Fibroblast of the aortic adventitia (primary cell): ENCODE data around the gene IVL. TPM values are rescaled to one million over a fixed set of nuclear protein-coding genes. Genes with fewer than 3 reads are reported as not detected.
A peak's percentile ranks its signal among the peaks of the same experiment; 100 is the strongest.

Source experiments
- DNase-seq: peaks from one replicate; pipeline ENCODE4 v3.0.0-alpha.2; 2010; ENCODE audit warnings: low read depth
- H3K4me3 ChIP-seq: 2 replicates; pipeline ENCODE4 v1.5.1; 2011; ENCODE audit warnings: low read depth, mild to moderate bottlenecking, control low read depth, low read length, moderate library complexity
- total RNA-seq: library from RNA; depleted of rRNA; stranded (reverse); fragments of >200 nt; gene quantifications from 2 replicates; pipeline ENCODE4 v1.2.3, GENCODE V29; 2012; ENCODE audit warnings: low replicate concordance
- TF ChIP-seq, protein P1 (sequence below): IDR thresholded peaks from 2 replicates; pipeline ENCODE4 v1.5.1; 2011; ENCODE audit warnings: mild to moderate bottlenecking, low read length, control low read depth, inconsistent platforms; ENCODE audit not compliant: insufficient read depth

The IVL gene
- total RNA-seq, 1 donor: not detected

DNA sequence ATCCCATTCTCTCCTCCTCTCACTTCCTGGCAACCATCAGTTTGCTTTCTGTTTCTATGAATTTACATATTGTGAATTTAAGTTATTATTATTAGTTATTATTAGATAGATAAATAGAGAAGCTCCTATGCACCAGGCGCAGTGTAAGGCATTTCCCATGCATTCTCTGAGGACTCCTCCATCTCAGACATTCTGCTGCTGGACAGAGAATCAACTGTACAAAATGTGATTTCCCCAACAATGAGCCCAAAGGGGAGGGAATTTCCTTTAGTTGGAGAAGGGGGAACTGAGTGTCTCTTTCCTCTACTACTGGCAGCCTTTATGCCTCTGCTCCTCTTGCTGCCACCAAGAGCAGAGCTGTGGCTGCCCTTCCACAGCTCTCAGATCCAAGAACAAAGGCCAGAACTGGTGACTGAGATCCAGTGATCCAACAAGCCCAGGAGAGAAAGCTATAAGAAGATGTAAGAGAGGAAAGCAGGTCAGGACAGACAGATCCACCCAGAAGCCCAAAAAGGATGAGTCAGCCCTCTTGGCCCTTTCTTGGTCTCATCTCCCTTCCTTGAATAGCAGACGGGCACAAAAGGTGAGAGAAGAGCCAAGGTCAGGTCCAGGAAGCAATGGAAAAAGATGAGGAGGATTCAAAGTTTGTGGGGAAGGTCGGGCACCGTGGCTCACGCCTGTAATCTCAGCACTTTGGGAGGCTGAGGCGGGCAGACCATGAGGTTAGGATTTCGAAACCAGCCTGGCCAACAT lies 3.5 kb upstream of the IVL start:
- H3K4me3 ChIP-seq: no peak overlapping the region
- TF ChIP-seq, protein P1, sequence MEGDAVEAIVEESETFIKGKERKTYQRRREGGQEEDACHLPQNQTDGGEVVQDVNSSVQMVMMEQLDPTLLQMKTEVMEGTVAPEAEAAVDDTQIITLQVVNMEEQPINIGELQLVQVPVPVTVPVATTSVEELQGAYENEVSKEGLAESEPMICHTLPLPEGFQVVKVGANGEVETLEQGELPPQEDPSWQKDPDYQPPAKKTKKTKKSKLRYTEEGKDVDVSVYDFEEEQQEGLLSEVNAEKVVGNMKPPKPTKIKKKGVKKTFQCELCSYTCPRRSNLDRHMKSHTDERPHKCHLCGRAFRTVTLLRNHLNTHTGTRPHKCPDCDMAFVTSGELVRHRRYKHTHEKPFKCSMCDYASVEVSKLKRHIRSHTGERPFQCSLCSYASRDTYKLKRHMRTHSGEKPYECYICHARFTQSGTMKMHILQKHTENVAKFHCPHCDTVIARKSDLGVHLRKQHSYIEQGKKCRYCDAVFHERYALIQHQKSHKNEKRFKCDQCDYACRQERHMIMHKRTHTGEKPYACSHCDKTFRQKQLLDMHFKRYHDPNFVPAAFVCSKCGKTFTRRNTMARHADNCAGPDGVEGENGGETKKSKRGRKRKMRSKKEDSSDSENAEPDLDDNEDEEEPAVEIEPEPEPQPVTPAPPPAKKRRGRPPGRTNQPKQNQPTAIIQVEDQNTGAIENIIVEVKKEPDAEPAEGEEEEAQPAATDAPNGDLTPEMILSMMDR: no peak
- DNase-seq: no peak

DNA sequence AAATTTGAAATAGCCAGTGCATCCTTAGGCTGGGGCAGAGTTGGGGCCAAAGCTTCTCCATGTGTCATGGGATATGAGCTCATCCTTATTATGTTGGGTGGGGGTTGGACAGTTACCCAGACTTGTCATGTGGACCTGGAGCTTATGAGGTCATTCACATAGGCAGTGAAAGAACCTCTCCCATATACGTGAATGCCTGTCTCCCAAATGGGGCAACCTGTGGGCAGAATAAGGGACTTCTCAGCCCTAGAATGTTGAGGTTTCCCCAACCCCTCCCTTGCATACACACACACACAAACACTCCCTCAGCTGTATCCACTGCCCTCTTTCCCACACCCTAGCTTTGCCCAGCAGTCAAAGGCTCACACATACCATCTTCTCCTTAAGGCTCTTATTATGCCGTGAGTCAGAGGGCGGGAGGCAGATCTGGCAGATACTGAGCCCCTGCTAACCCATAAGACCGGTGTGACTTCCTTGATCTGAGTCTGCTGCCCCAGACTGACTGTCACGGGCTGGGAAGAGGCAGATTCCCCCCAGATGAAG lies 2.3 kb upstream of the IVL start:
- H3K4me3 ChIP-seq: no peak overlapping the region
- TF ChIP-seq, protein P1: no peak
- peak; percentile 47 for DNase-seq

DNA sequence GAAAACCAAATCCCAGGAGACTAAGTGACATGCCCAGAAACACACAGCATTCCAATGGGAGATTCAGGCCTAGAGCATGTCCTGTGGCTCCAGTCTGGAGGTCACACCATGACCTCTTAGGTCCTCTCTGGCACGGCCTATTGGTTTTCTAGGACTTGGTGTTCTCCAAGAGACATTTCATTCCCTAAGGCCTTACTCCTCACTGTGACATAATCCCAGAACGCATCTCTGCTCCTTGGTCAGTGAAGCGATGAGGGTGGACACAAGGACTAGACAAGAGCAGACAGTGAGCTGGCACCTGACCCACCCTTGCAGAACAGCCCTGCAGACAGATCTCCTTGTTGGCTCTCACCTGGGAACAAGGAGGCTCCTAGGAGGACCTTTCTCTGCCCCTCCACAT lies 860 bp downstream of the IVL start:
- TF ChIP-seq, protein P1: no peak
- DNase-seq: no peak
- no peak overlapping the region for H3K4me3 ChIP-seq

DNA sequence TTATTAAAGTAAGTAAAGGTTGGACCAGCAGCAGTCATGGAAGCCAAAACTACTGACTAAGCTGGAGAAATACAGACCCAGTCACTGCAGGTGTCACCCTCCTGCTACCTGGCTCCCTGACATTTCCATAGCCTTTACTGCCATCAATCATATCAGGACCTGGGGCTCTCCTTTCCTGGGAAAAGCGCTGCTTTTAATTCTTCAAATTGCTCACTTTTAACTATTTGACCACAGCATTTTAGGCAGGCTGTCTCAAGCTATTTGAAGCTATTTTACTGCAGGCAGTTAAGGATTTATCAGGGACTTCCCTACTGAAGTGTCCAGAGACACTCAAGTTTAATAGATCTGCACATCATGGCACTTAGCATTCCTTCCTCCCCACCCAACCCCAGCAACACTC lies 4.1 kb downstream of the IVL start:
- H3K4me3 ChIP-seq: no peak overlapping the region
- DNase-seq: no peak
- TF ChIP-seq, protein P1: no peak

DNA sequence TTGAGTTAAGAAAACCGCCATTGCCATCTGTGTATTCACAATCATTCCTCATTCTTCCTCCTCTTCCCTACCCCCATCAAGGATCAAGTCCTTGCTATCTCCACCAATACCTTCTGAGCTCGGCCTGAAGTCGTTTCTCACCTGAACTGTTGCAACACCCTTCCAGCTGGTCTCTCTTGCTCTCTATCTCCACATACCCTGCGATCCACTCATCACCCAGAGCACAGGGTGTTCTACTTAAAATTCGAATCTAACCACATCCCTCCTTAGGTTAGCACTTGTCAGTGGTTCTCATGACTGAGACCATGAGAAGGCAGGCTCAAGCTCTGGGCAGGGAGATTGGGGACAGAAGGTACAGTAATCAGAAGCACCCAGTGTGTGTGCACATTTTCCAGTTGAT lies 4.6 kb downstream of the IVL start:
- no peak for DNase-seq
- TF ChIP-seq, protein P1: no peak
- no peak overlapping the region for H3K4me3 ChIP-seq

DNA sequence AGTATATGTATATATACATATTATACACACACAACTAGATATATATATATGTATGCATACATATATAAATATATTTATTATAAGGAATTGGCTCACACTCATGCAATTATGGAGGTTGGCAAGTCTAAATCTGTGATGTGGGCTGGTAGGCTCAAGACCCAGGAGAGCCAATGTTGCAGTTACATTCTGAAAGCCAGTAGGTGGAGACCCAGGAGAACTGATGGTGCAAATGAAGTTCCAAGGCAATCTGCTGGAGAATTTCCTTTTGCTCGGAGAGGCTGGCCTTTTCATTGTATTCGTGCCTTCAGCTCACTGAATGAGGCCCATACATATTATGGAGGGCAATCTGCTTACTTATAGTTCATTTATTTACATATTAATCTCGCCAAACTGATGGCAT lies 9.4 kb downstream of the IVL start:
- DNase-seq: peak; percentile 9
- TF ChIP-seq, protein P1: peak; percentile 29
- H3K4me3 ChIP-seq: no peak overlapping the region

DNA sequence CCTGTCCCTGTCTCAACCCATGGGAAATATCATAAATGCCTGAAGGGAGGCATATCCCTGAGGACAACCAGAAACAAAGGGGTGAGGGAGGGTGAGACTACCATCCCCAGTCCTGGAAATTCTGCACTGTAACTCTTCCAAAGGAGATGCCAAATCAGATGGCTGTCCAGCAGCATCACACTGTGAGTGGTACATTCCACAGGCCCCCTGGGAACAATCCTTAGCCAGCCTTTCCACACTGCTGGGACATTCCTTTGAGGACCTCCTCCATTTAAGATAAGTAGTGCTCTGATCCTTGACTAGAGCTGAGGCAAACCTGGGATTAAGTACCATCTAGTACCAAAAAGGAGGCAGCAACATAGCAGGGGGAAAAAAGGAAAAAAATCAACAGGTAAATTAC lies 10.7 kb downstream of the IVL start:
- TF ChIP-seq, protein P1: no peak
- DNase-seq: peak; percentile 1

More for the DNA sequence above, 10.7 kb downstream of the IVL start:
- no peak overlapping the region for H3K4me3 ChIP-seq
